ENCODE data around the gene SPEF1.

The SPEF1 gene

DNA sequence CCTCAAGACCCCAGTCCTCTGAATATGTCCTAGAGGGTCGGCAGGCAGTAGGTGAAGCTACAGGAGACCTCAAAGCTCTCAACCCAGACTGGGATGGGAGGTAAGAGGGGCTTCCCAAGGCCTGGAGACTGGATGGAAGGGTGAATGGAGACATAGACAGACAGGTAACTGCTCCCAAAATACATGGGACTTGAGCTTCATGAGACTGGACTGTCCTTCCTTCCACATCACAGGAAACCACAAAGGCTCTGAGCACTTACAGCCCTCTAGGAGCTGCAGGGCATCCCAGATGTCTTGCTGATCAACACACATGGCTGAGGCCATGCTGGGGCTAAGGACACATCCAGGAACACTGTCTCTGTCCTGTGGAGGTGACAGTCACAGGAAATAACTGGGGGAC, 37.2 kb downstream of the SPEF1 start:
- Mint-ChIP-seq H3K27me3 (ENCODE audit: low read depth) (peaks cover 37% of the 10 kb centered on the region), H3K9me3 (no peaks in the 10 kb centered on the region), H3K4me3 (no peak overlapping the region), H3K4me1 (peaks cover 2% of the 10 kb centered on the region), H3K36me3 (ENCODE audit: low read depth) (peaks cover 33% of the 10 kb centered on the region), H3K27ac (no peak overlapping the region)
- TF ChIP-seq, protein P1, sequence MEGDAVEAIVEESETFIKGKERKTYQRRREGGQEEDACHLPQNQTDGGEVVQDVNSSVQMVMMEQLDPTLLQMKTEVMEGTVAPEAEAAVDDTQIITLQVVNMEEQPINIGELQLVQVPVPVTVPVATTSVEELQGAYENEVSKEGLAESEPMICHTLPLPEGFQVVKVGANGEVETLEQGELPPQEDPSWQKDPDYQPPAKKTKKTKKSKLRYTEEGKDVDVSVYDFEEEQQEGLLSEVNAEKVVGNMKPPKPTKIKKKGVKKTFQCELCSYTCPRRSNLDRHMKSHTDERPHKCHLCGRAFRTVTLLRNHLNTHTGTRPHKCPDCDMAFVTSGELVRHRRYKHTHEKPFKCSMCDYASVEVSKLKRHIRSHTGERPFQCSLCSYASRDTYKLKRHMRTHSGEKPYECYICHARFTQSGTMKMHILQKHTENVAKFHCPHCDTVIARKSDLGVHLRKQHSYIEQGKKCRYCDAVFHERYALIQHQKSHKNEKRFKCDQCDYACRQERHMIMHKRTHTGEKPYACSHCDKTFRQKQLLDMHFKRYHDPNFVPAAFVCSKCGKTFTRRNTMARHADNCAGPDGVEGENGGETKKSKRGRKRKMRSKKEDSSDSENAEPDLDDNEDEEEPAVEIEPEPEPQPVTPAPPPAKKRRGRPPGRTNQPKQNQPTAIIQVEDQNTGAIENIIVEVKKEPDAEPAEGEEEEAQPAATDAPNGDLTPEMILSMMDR (IDR thresholded peaks at IDR 0.05; ENCODE audit: unreplicated experiment in 3 of 3) = no peak

DNA sequence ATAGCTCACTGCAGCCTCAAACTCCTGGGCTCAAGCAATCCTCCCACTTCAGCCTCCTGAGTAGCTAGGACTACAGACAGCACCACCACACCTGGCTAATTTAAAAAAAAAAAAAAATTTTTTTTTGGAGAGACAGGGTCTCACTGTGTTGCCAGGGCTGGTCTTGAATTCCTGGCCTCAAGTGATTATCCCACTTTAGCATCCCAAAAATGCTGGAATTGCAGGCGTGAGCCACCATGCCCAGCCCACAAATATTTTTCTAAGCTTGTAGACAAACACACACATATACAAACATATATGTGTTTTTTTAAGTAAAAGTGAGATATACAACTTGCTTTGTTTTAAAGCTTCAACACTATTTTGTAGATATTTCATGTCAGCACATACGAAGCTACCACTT, 38.0 kb downstream of the SPEF1 start:
- peaks cover 30% of the 10 kb centered on the region for H3K27me3 Mint-ChIP-seq (ENCODE audit: low read depth)
- peaks cover 8% of the 10 kb centered on the region for H3K4me1 Mint-ChIP-seq
- no peak overlapping the region for H3K4me3 Mint-ChIP-seq
- TF ChIP-seq, protein P1 (IDR thresholded peaks at IDR 0.05; ENCODE audit: unreplicated experiment in 3 of 3) = no peak
- no peak overlapping the region for H3K27ac Mint-ChIP-seq
- H3K9me3 Mint-ChIP-seq = no peaks in the 10 kb centered on the region
- H3K36me3 Mint-ChIP-seq (ENCODE audit: low read depth) = peaks cover 33% of the 10 kb centered on the region

DNA sequence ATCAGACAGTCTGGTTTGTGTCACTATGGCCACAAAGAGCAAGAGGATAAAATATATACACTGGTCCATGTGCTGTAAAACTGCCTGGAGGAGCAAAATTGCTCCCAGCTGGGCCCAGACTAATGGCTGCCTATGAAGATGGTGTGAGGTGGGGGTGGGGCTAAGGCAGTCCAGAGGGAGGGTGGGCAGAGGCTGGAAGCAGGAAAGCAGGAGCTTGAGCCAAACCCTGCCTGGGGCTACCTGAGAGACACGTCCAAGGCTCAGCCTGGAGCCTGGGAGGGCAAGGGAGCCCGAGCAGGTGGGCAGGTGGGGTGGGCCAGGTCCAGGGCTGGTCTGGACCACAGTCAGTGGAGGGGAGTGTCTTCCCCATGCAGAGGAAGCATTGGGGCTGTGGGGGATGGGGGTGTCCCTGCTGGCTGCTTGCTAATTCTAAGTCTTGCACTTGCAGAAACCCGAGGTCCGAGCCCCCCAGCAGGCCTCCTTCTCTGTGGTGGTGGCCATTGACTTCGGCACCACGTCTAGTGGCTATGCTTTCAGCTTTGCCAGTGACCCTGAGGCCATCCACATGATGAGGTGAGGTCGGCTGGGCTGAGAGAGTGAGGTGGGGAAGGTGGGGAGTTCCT, 39.3 kb downstream of the SPEF1 start:
- Mint-ChIP-seq H3K9me3 (no peaks in the 10 kb centered on the region), H3K4me1 (peaks cover 16% of the 10 kb centered on the region), H3K27me3 (ENCODE audit: low read depth) (peaks cover 23% of the 10 kb centered on the region), H3K4me3 (no peak overlapping the region), H3K27ac (peak overlapping the region in 1 of 3 experiments; percentile 53), H3K36me3 (ENCODE audit: low read depth) (peaks cover 26% of the 10 kb centered on the region)
- TF ChIP-seq, protein P1 (IDR thresholded peaks at IDR 0.05; ENCODE audit: unreplicated experiment in 3 of 3) = no peak

DNA sequence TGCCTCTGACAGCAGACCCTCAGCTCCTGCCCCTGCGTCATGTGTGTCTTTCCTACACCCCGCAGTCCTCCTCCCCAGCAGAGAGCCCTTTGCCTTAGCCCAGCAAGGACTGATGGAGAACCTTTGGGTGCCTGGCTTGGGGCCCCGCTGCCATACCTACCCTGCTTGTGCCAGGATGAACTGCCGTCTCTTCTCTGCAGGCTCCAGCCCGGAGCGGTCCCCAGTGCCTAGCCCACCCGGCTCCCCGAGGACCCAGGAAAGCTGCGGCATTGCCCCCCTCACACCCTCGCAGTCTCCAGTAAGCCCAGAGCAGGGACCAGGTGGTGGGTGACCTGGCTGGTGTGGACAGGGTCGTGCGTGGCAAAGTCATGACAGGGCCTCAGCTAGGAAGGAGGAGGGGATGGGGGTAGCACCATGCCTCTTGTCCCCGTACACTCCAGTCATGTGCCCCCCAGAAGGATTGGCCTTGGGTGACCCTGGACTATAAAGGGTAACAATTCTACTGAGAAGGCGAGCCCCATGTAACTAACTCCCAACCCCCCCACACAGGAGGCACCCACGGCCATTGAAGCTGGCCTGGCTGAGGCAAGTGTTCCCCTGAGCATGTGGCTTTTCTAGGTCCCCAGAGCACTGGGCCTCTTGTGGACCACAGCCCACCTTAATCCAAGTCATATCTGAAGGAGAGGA, 40.5 kb downstream of the SPEF1 start:
- no peak overlapping the region for H3K4me3 Mint-ChIP-seq
- peaks cover 19% of the 10 kb centered on the region for H3K27me3 Mint-ChIP-seq (ENCODE audit: low read depth)
- peaks cover 20% of the 10 kb centered on the region for H3K36me3 Mint-ChIP-seq (ENCODE audit: low read depth)
- no peaks in the 10 kb centered on the region for H3K9me3 Mint-ChIP-seq
- H3K4me1 Mint-ChIP-seq = peaks cover 16% of the 10 kb centered on the region
- no peak overlapping the region for H3K27ac Mint-ChIP-seq
- TF ChIP-seq, protein P1 (IDR thresholded peaks at IDR 0.05; ENCODE audit: unreplicated experiment in 3 of 3) = no peak

DNA sequence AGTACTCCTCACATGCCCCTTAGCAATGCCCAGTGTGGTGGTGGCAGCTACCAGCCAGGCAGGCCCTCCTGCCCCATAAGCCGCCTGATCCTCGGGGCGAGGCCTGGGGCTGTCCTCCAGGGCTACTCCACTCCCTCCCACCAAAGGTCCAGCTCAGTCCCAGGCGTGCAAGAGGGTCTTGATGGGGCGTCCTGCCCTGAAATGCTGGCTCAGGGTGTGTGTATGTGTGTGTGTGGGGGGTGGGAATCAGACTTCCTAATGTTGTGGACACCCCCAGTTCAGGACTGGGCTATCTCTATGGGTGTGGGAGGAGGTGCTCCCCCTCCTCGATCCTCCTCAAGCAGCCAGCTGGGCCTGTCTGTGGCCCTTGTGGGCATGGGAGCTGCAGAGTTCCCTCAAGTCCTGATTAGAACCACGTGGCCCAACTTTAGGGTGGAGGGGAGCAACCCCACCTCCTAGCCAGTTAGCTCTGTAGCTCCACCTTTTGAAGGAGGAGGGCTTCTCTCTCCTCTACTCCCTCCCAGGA, 41.3 kb downstream of the SPEF1 start:
- Mint-ChIP-seq H3K4me1 (peaks cover 19% of the 10 kb centered on the region), H3K4me3 (no peak overlapping the region), H3K27ac (no peak overlapping the region), H3K9me3 (no peaks in the 10 kb centered on the region), H3K27me3 (ENCODE audit: low read depth) (peaks cover 13% of the 10 kb centered on the region), H3K36me3 (ENCODE audit: low read depth) (peaks cover 17% of the 10 kb centered on the region)
- TF ChIP-seq, protein P1 (IDR thresholded peaks at IDR 0.05; ENCODE audit: unreplicated experiment in 3 of 3) = no peak

Measured in nephron (organoid).